ENCODE measurements around the gene DTWD2. TPM values are rescaled to one million over a fixed set of nuclear protein-coding genes. Genes with fewer than 3 reads are reported as not detected.
"Not testable (repeated sequence)": the region's sequence is repeated elsewhere in the genome, so short reads cannot be mapped to it uniquely, and the experiment has no call there.

DTWD2 gene
- total and polyA plus RNA-seq, 12 donors = 1.1 to 23.6 (median 8.5) TPM

DNA sequence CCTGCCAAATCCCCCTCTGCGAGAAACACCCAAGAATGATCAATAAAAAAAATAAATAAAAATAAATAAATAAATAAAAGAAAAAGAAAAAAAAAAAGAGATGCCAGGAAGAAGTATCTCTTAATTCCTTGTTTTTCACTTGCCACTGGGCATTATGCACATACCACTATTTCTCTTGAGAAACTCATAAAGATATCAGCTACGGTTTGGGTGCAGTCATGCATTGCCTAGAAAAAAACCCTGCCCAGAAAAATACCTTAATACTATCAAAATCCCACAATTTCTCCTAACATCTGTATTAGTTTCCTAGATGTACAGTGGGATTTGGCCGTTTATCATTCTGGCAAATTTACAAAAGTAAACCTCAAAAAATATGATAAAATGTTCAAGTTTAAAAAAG, 22.5 kb downstream of the DTWD2 start:
- no peaks in the 10 kb centered on the region for H3K36me3 ChIP-seq (replicated peaks in 1 of 2)

DNA sequence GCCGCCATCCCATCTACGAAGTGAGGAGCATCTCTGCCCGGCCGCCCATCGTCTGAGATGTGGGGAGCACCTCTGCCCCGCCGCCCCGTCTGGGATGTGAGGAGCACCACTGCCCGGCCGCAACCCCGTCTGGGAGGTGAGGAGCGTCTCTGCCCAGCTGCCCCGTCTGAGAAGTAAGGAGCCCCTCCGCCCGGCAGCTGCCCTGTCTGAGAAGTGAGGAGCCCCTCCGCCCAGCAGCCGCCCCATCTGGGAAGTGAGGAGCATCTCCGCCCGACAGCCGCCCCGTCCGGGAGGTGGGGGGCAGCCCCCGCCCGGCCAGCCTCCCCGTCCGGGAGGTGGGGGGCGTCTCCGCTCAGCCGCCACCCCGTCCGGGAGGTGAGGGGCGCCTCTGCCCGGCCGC, 23.4 kb downstream of the DTWD2 start:
- H3K27me3 ChIP-seq; H3K4me3 ChIP-seq; intact Hi-C loops (cut with DNase I); DNase-seq; H3K27ac ChIP-seq; H3K9me3 ChIP-seq (replicated peaks in 1 of 3); H3K36me3 ChIP-seq (replicated peaks in 1 of 2); H3K4me1 ChIP-seq (replicated peaks in 1 of 2): not testable (repeated sequence)
- WGBS, 4 donors = 96 to 100% (median 98%) methylated on average over 1 to 34 of the region's 34 CpGs

More for the DNA sequence above, 22.5 kb downstream of the DTWD2 start:
- H3K27ac ChIP-seq = no peak overlapping the region
- TF ChIP-seq POLR2A (IDR thresholded peaks at IDR 0.05) (no peak), CTCF (IDR thresholded peaks at IDR 0.05) (no peak)
- WGBS, 4 donors = 73 to 92% (median 90%) methylated on average over 3 of the region's 3 CpGs
- intact Hi-C loops (cut with DNase I) = no loop called here
- H3K27me3 ChIP-seq = no peaks in the 10 kb centered on the region
- no peak for DNase-seq
- no peaks in the 10 kb centered on the region for H3K9me3 ChIP-seq (replicated peaks in 1 of 3)
- no peaks in the 10 kb centered on the region for H3K4me1 ChIP-seq (replicated peaks in 1 of 2)
- H3K4me3 ChIP-seq = no peak overlapping the region

GRCh38 chr5:118964388-118964787, 24.0 kb downstream of the DTWD2 start:
- H3K4me3 ChIP-seq; H3K27me3 ChIP-seq; DNase-seq; intact Hi-C loops (cut with DNase I); H3K4me1 ChIP-seq (replicated peaks in 1 of 2); H3K36me3 ChIP-seq (replicated peaks in 1 of 2); H3K9me3 ChIP-seq (replicated peaks in 1 of 3); H3K27ac ChIP-seq: not testable (repeated sequence)
- 92 to 98% (median 96%) methylated on average over 14 to 20 of the region's 22 CpGs for WGBS, 4 donors

GRCh38 chr5:118963169-118963568, 25.2 kb downstream of the DTWD2 start:
- Histone ChIP-seq H3K4me3 (no peak overlapping the region), H3K4me1 (replicated peaks in 1 of 2) (no peaks in the 10 kb centered on the region), H3K36me3 (replicated peaks in 1 of 2) (no peaks in the 10 kb centered on the region), H3K9me3 (replicated peaks in 1 of 3) (no peaks in the 10 kb centered on the region), H3K27me3 (no peaks in the 10 kb centered on the region), H3K27ac (no peak overlapping the region)
- DNase-seq = no peak
- TF ChIP-seq POLR2A (IDR thresholded peaks at IDR 0.05) (no peak), CTCF (IDR thresholded peaks at IDR 0.05) (no peak)
- intact Hi-C loops (cut with DNase I) = no loop called here

GRCh38 chr5:118960557-118960956, 27.8 kb downstream of the DTWD2 start:
- Histone ChIP-seq H3K9me3 (replicated peaks in 1 of 3) (no peaks in the 10 kb centered on the region), H3K36me3 (replicated peaks in 1 of 2) (no peaks in the 10 kb centered on the region), H3K4me3 (no peak overlapping the region), H3K27me3 (no peaks in the 10 kb centered on the region), H3K4me1 (replicated peaks in 1 of 2) (no peaks in the 10 kb centered on the region), H3K27ac (no peak overlapping the region)
- no peak for DNase-seq
- TF ChIP-seq CTCF (IDR thresholded peaks at IDR 0.05) (no peak), POLR2A (IDR thresholded peaks at IDR 0.05) (no peak)
- intact Hi-C loops (cut with DNase I) = no loop called here
- 98 to 100% (median 100%) methylated on average over 1 of the region's 1 CpG for WGBS, 4 donors

Measured in adrenal gland (tissue), 12 donors.